Heart right ventricle (tissue), 16 donors: Measurements from ENCODE around the gene PAFAH1B2. TPM values are rescaled to one million over a fixed set of nuclear protein-coding genes. Genes with fewer than 3 reads are reported as not detected.
"Not testable (repeated sequence)": the region's sequence is repeated elsewhere in the genome, so short reads cannot be mapped to it uniquely, and the experiment has no call there.

Experiments used
- ATAC-seq, 8 donors: fragments of 200-7000 bp; cut with Tn5 transposase; one replicate each; pipeline ENCODE4 v1.9.1; 2020; ENCODE audit warnings: mild to moderate bottlenecking in 8 of 8, moderate library complexity in 8 of 8, moderate number of reproducible peaks in 1 of 8
- DNase-seq, 2 donors: peaks; one replicate each; pipeline ENCODE4 v3.0.0-alpha.2; 2020
- H3K27ac ChIP-seq, 10 donors: fragments of 200-600 bp; sonication (generic) in 2 of 10; one replicate each; pipeline versions ENCODE4 v1.5.0 to v1.8.0; 2020 to 2022; ENCODE audit warnings: mild to moderate bottlenecking in 3 of 10
- H3K27me3 ChIP-seq, 7 donors: fragments of 200-600 bp; one replicate each; pipeline ENCODE4 v1.8.0; 2021 to 2022; ENCODE audit warnings: mild to moderate bottlenecking in 2 of 7
- H3K36me3 ChIP-seq, 9 donors: fragments of 200-600 bp; sonication (generic) in 1 of 9; one replicate each; pipeline versions ENCODE4 v1.5.0 to v1.8.0; 2020 to 2022; ENCODE audit warnings: mild to moderate bottlenecking in 2 of 9
- H3K4me1 ChIP-seq, 9 donors: fragments of 200-600 bp; sonication (generic) in 1 of 9; one replicate each; pipeline versions ENCODE4 v1.5.0 to v1.8.0; 2020 to 2022; ENCODE audit warnings: mild to moderate bottlenecking in 4 of 9
- H3K4me3 ChIP-seq, 10 donors: fragments of 200-600 bp; sonication (generic) in 2 of 10; one replicate each; pipeline versions ENCODE4 v1.5.0 to v1.8.0; 2020 to 2022; ENCODE audit warnings: mild to moderate bottlenecking in 7 of 10, moderate library complexity in 2 of 10
- H3K9me3 ChIP-seq, 11 donors: fragments of 200-600 bp in 10 of 11; sonication (generic) in 2 of 11; one replicate each; pipeline versions ENCODE4 v1.5.0 to v1.8.0; 2013 to 2022; ENCODE audit warnings: mild to moderate bottlenecking in 2 of 11, control low read depth in 1 of 11, moderate library complexity in 1 of 11
- CTCF ChIP-seq, 9 donors: fragments of 200-600 bp; sonication (generic) in 2 of 9; IDR thresholded peaks; one replicate each; pipeline versions ENCODE4 v1.5.0 to v1.8.0; 2021 to 2022; ENCODE audit warnings: antibody characterized with exemption in 9 of 9, mild to moderate bottlenecking in 5 of 9, moderate library complexity in 1 of 9
- WGBS, 2 donors: extraction: QIAGEN DNeasy Blood & Tissue Kit; methylation state at CpG; one replicate each; pipeline ENCODE4 v1.1.7; 2013; ENCODE audit warnings: inconsistent platforms in 1 of 2; 5-methylcytosine and 5-hydroxymethylcytosine counted together
- intact Hi-C, 10 donors: fragments of 100-400 bp; cut with DNase I; formaldehyde crosslinking; loops; one replicate each; pipeline versions ENCODE4 v1.11.1 to v1.14.2; 2022
- polyA plus RNA-seq, 2 donors: library from polyadenylated mRNA; stranded (reverse); fragments of 200-250 nt; gene quantifications; one replicate each; pipeline ENCODE4 v1.2.3, GENCODE V29; 2013
- total RNA-seq, 10 donors: library from RNA; stranded (reverse); fragmentation: NEBNext Ultra II Directional in 3 of 10; extraction: Animal tissue kit (Norgen Biotek cat#: 25700) in 3 of 10; gene quantifications; one replicate each; pipeline versions ENCODE4 v1.2.1 to v1.2.4, GENCODE V29; 2021 to 2023
- donor health status: Arrhythmogenic right ventricular cardiomyopathy.
- donor health status: ischemic (EF 13 %, LVEDD 7.1; RV severe dilation, severe dysfunction).
- donor health status: healthy with polysubstance abuse.
- donor health status: DM: no; HTN: yes; CAD: no.
- donor health status: DM: no; HTN: no; CAD: no.
- donor health status: ischemic (EF 25% LVEDD 6.9; RV normal size, moderate dysfunction).
- donor health status: ischemic (EF 25% LVEDD 5.7; RV mildly dilated, moderate dysfunction).
- donor health status: healthy.
- donor health status: DM: yes; HTN: yes; CAD: no.
- donor health status: Ischemic cardiomyopathy.
- donor health status: ischemic (EF 35%, LVEDD 5.7; RV mildly dilated, moderate dysfunction).
- donor health status: nonischemic (EF 11% LVEDD 7.7; RV severe dilation, severe dysfunction).
- donor health status: DM: yes; HTN: yes; CAD: no.
- donor health status: PGD.
- donor health status: ischemic (EF 29% LVEDD 5.4; RV normal size, mild dysfunction).
- donor health status: nonischemic (EF 23%, LVEDD 6.1; RV moderate dilation, normal function).

The PAFAH1B2 gene
- total and polyA plus RNA-seq, 12 donors: 18.7 to 71.5 (median 59.4) TPM

DNA sequence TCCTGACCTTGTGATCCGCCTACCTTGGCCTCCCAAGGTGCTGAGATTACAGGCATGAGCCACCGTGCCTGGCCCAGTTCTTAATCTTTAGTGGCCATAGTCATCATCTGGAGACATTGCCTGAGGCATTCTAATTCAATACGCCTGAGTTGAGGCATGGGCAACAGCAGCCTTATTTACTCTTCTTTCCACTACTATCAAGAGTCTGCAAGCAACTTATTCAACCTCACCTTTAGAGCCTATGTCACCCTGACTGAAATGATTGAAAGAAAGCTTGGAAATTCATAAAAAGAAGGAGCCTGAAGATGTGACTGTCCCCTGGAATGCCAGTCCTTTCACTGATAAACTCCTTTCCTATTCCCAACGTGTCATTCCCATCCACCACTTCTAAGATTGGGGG is 15.8 kb upstream of the PAFAH1B2 start:
- intact Hi-C loops: loop anchor here in 1 of 10 donors (10.0 kb wide), 1 partner anchor 97 kb away; no protein-coding TSS in a partner anchor

GRCh38 chr11:117130396-117130795 is 13.7 kb upstream of the PAFAH1B2 start:
- intact Hi-C loops: loop anchor here in 4 of 10 donors (5.0 kb wide), 1 partner anchor 77 kb away; no protein-coding TSS in a partner anchor
- not testable (repeated sequence) for H3K4me1 ChIP-seq, H3K27me3 ChIP-seq, H3K27ac ChIP-seq, H3K36me3 ChIP-seq, ATAC-seq, DNase-seq, H3K9me3 ChIP-seq, H3K4me3 ChIP-seq
- WGBS, 2 donors: 91 to 96% methylated on average over 5 to 7 of the region's 7 CpGs

More for the DNA sequence above, 15.8 kb upstream of the PAFAH1B2 start:
- H3K4me3 ChIP-seq: no peak overlapping the region
- H3K36me3 ChIP-seq: no peaks in the 10 kb centered on the region
- ATAC-seq (no peak), DNase-seq (no peak)
- no peaks in the 10 kb centered on the region for H3K27me3 ChIP-seq
- 79 to 82% methylated on average over 4 of the region's 4 CpGs for WGBS, 2 donors
- no peaks in the 10 kb centered on the region for H3K4me1 ChIP-seq
- no peak overlapping the region for H3K27ac ChIP-seq
- no peaks in the 10 kb centered on the region for H3K9me3 ChIP-seq
- no peak for TF ChIP-seq CTCF (IDR thresholded peaks at IDR 0.05)

- no peak for DNase-seq
- Histone ChIP-seq H3K9me3 (no peaks in the 10 kb centered on the region), H3K4me3 (no peak overlapping the region), H3K27me3 (no peaks in the 10 kb centered on the region), H3K36me3 (no peaks in the 10 kb centered on the region), H3K4me1 (no peaks in the 10 kb centered on the region), H3K27ac (no peak overlapping the region)
- no peak for ATAC-seq
- TF ChIP-seq CTCF (IDR thresholded peaks at IDR 0.05): no peak
- intact Hi-C loops: loop anchor here in 4 of 10 donors (5.0 kb wide), 1 partner anchor 76 kb away; no protein-coding TSS in a partner anchor
- WGBS, 2 donors: 92 to 98% methylated on average over 7 of the region's 7 CpGs
Observed at GRCh38 chr11:117130879-117131278, 13.2 kb upstream of the PAFAH1B2 start.

- 67 to 70% methylated on average over 2 to 3 of the region's 3 CpGs for WGBS, 2 donors
- intact Hi-C loops: loop anchor here in 4 of 10 donors (5.0 kb wide), 1 partner anchor 73 kb away; no protein-coding TSS in a partner anchor
- no peak for TF ChIP-seq CTCF (IDR thresholded peaks at IDR 0.05)
- H3K9me3 ChIP-seq: no peaks in the 10 kb centered on the region
- no peak for DNase-seq
- H3K4me1 ChIP-seq: peaks cover 0 to 2% (median 0%) of the 10 kb centered on the region in 9 donors
- no peaks in the 10 kb centered on the region for H3K27me3 ChIP-seq
- H3K27ac ChIP-seq: no peak overlapping the region
- ATAC-seq: no peak
- H3K36me3 ChIP-seq: no peaks in the 10 kb centered on the region
- H3K4me3 ChIP-seq: no peak overlapping the region
Observed at GRCh38 chr11:117134431-117134830, 9.7 kb upstream of the PAFAH1B2 start.

DNA sequence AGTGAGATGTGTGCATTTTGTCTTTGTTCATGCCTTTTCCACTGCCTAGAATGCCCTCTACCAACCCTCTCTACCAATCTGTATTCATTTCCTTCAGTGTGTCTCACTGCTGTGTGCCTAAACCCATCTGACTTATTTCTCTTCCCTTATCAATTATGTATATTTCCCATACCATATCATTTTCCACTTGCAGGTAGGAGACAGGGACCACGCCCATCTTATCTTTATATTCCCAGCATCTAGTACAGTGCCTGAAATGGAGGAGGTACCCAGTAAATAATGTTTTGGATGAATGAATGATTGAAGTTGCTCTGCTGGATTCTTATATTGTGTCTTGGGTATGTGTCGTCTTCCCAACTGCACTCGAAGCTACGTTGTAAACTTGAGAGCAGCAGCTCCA is 9.1 kb upstream of the PAFAH1B2 start:
- intact Hi-C loops: loop anchor here in 4 of 10 donors (5.0 kb wide), 1 partner anchor 72 kb away; no protein-coding TSS in a partner anchor
- H3K36me3 ChIP-seq, DNase-seq, H3K4me3 ChIP-seq, H3K27me3 ChIP-seq, H3K27ac ChIP-seq, H3K4me1 ChIP-seq, H3K9me3 ChIP-seq, ATAC-seq: not testable (repeated sequence)
- 94 to 95% methylated on average over 1 of the region's 4 CpGs for WGBS, 2 donors

DNA sequence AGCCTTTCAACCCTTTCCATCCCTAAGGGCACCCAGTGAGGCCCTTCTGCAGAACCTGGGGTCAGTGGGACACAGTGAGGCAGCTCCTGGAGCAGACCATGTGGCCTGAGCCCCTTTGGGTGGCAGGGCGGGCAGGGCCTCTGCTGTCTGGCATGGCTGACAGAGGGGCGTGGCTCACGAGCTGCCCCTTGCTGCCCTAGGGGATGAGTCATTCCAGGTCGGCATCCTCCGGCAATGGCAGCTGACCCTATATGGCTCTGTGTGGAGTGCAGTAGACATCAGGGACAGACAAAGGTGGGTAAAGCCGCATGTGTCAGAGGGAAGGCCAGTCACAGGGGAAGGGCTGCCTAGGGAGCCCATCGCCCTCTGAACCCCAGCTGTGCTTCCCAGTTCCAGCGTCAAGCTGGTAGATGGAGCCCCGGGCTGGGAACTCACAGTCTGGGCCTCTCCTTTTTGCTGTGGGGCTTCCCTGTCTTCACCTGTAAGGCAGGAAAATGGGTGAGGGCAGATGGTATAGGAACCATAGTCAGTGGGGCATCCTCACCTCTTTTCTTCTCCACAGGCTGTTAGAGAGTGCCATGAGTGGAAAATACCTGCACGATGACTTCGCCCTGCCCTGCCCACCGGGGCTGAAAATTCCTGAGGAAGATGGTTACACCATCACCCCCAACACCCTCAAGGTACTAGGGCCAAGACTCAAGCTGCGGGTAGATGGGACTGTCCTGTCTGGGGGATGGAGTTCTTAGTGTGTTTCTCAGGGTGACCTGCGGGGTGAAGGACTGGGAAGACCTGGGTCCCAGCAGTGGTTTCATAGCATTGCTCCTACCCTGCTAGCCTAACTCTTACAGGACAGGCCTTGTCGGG is 6.6 kb upstream of the PAFAH1B2 start:
- H3K4me1 ChIP-seq, H3K27me3 ChIP-seq, H3K36me3 ChIP-seq, intact Hi-C loops, H3K4me3 ChIP-seq, DNase-seq, H3K9me3 ChIP-seq: not testable (repeated sequence)
- whole genome bisulfite sequencing, 2 donors: no CpG with 5 or more reads among the region's 15 CpGs
- ATAC-seq: peak; percentile 59 to 91 (median 80)
- H3K27ac ChIP-seq: peak overlapping the region in 1 of 10 donors; percentile 58
